Hematopoietic multipotent progenitor cell (in vitro differentiated cells): ENCODE data around the gene ITPKB. TPM values are rescaled to one million over a fixed set of nuclear protein-coding genes. Genes with fewer than 3 reads are reported as not detected.
"Not testable (repeated sequence)": the region's sequence is repeated elsewhere in the genome, so short reads cannot be mapped to it uniquely, and the experiment has no call there.

Experiments
- DNase-seq, 3 donors: peaks; one replicate each; pipeline ENCODE4 v3.0.0-alpha.2; 2011 to 2015; ENCODE audit warnings: low read depth in 2 of 3, low spot score in 2 of 3
- total RNA-seq: library from RNA; depleted of rRNA; stranded (reverse); fragments of >200 nt; gene quantifications from one replicate; pipeline ENCODE4 v1.2.3, GENCODE V29; 2012

ITPKB gene
- total RNA-seq, 1 donor, result 21.8 TPM

GRCh38 chr1:226761322-226761721 is 22.2 kb upstream of the ITPKB start:
- no peak for DNase-seq

GRCh38 chr1:226754793-226755533 is 15.9 kb upstream of the ITPKB start:
- no peak for DNase-seq

- DNase-seq, result no peak
These were observed 15.0 kb upstream of the ITPKB start for GRCh38 chr1:226754097-226754496.

DNA sequence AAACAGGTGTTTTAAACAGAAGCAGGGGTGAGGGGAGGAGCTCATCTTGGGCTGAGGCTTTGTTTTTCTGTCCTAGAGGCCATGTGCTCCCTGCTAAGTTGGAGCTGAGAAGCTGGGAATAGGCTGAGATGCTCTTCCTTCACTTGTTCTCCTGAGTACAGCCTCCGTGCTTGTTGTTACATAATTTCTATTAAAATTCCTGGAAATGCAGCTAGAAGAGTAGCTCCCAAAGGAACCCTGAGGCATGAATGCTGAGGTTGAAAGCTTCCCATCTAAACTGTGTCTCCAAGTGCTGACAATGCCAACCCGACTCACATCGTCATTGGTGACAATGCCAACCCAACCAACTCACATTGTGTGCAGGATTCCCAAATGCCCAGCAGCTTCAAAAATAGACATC is 12.6 kb upstream of the ITPKB start:
- no peak for DNase-seq

- DNase-seq, result no peak
These were observed 12.1 kb upstream of the ITPKB start for GRCh38 chr1:226751214-226751613.

DNA sequence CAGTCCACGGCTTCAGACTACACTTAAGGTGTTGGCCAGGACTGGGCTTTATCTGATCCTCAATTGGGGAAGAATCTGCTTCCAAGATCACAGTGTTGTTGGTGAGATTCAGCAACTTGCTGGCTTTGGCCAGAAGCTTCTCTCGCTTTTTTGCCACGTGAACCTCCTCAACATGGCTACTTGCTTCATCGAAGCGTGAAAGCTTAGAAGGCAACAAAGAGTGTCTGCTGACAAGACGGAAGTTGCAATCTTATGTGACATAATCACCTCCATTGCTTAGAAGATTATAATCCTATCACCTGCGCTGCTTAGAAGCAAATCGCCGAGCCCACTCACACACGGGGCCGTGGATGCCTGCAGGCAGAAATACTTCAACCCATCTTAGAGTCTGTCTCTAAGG is 10.4 kb upstream of the ITPKB start:
- DNase-seq, result no peak

DNA sequence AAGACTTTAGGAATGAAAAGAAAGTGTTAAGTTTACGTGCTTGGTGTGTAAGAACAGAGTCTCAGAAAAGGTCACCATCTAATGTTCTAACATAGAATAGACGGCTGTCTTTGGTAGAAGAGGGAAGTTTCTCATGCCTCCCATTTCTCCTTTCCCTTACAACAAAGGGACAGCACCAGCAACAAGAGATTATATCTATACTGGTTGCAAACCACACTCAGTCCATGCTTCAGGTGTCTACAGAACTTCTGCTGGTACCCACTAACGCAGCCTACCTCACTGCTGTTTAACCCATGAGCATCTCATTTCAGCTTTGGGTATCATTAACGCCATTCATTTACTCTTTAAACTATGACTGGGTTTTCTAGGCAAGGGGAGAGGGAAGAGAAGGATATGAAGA is 9.2 kb upstream of the ITPKB start:
- DNase-seq, result no peak

- DNase-seq, result not testable (repeated sequence)
These were observed 8.6 kb upstream of the ITPKB start for GRCh38 chr1:226747519-226748263.

GRCh38 chr1:226743259-226743658 is 4.2 kb upstream of the ITPKB start:
- no peak for DNase-seq

DNA sequence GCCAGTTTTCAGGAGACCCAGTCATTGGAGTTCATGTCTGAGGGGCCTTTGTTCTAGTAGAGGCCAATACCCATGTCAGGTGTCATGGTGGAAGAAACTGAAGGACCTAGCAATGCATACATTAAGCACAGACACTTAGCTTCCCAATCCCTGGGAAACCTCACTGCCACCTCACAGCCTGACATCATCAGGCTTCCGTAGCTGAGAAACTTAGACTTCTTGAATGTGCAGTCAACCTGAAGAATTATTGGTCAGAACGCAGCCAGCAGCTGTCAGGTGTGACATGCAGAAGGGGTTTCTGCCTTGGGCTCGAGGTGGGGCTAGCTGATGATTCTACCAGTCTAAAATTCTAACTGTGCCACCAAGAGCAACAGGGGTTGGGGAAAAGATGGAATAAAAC is 1.9 kb upstream of the ITPKB start:
- no peak for DNase-seq

- DNase-seq, result no peak
These were observed 599 bp upstream of the ITPKB start for GRCh38 chr1:226739696-226740065.

- DNase-seq, result peak in 1 of 3 donors; percentile 33
These were observed 574 bp downstream of the ITPKB start for GRCh38 chr1:226738421-226738994.

GRCh38 chr1:226737819-226738420 is 1.2 kb downstream of the ITPKB start:
- peak in 2 of 3 donors; percentile 35 to 37 for DNase-seq

- DNase-seq, result peak in 2 of 3 donors; percentile 58 to 69
These were observed 1.9 kb downstream of the ITPKB start for GRCh38 chr1:226736908-226737818.

DNA sequence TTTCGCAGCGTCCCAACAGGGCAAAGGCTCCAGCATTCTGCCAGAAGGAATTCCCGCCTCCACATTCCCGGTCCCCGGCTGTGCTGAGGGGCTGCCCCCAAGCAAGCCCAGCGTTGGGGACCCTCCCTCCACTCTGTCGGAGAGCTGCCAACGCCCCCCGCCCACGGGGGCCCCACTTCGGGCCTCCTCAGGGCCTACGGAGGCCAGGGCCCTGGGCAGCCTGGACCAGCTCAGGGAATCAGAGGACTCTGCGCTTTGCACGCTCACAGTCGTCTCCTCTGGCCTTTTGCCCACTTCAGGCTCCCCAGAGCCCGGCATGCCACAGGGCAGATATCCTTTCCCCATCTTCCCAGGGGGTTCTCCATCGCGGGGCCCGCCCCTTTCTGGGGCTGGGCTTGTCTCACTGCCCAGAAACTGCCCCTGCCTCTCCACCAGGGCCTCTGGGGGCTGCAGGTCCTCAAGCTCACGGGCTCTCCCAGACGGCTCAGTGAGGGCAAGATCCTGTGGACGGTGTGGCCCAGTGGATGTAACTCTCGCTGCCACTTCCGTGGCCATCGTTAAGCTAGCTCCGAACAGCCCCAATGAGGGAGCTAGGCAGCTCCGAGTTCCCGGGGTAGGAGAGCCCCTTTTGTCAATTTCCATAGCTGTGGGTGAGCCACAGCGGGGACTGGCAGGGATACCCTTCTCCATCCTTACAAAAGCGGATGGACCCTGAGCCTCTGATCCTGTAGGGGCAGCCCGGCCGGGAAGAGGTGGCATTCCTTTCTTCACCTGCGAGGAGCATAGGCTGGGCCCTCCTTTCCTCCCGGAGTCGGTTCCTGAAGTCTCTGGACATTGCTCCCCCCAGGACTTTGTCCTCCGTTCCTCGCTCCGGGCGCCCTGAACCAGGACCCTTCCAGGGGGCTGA is 2.8 kb downstream of the ITPKB start:
- DNase-seq, result no peak

- DNase-seq, result no peak
These were observed 3.5 kb downstream of the ITPKB start for GRCh38 chr1:226735576-226735975.

GRCh38 chr1:226734611-226735153 is 4.4 kb downstream of the ITPKB start:
- DNase-seq, result no peak

DNA sequence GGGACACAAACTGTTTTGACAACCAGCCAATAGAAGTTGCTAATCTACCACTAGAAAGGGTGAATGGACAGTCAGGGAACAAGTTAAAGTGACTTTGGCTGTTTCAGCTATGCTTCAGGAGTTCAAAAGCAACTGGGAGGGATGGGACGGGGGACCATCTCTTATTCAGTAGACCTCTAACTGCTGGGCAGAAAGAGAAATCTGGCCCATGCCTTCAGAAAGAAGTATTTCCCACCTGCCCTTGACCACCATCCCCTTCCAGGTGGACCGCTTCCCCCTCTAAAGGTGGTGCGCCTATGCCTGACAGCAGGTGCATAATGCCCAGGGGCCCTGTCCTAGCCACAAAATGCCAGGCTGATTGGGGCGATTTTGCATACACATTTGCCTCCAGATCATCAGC is 5.2 kb downstream of the ITPKB start:
- no peak for DNase-seq

DNA sequence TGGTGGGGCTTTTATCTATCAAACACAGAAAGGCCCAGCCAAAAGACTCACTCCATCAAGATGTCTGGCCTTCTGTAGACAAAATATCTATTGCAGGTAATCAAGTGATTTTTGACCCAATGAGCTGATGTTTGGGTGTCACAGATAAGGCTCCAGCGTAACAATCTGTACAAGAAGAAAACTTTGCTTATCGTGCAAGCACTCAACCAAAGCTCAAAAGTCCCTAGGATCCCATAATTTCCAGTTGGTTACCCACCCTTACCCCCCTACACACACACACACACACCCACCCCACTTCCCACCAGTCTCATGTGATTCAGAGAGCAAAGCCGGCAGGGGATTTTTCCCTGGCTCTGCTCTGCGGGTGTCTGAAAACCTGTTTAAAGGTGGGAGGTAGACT is 5.8 kb downstream of the ITPKB start:
- no peak for DNase-seq
